KG1 (cell line): Measurements from ENCODE around the gene UBE3B.

ENCODE experiments used
- DNase-seq: peaks from one replicate; lab custom pipeline; 2025; lab: John Stamatoyannopoulos, UW

Gene UBE3B

DNA sequence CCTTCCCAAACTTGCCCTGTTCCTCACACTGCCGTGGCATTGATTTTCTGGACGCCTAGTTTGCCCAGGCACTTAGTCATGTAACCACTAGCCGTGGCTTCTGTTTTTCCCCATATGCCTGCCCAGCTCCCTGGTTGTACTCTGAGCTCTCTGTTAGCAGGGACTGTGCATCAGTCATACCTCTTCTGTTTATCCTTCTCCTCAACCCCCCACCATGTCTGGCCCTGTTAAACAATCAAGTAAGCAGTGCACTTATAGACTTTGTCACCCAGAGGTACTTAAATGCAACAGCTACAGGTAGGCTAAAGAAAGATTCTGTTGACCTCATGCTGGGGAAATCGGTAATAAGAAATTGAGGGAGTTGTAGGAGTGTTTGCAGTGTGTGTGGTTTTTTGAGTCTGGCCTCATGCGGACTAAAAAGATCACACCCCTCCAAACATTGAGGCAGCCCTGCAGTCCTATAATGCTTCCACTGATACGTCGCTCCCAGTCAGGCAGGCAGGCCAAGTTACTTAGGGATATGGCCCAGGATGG lies 17.0 kb downstream of the UBE3B start:
- DNase-seq, result no peak

DNA sequence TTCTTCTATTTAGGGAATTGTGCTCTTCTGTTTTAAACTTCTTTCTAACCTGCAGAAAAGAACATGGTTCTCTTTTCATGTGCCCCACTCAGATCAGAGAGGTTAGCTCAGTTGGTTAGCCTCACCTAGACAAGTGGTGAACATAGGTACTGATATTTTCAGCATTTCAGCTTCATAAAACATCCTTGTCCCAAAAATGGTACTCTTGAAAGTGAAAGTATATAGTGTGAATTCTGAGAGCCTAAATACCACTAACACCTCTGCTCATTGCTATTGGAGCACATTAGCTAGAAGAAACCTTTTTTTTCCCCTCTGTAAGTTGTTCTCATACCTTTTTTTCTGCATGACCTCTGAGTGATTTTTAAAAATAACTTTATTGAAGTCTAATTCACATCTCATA lies 17.6 kb downstream of the UBE3B start:
- no peak for DNase-seq

DNA sequence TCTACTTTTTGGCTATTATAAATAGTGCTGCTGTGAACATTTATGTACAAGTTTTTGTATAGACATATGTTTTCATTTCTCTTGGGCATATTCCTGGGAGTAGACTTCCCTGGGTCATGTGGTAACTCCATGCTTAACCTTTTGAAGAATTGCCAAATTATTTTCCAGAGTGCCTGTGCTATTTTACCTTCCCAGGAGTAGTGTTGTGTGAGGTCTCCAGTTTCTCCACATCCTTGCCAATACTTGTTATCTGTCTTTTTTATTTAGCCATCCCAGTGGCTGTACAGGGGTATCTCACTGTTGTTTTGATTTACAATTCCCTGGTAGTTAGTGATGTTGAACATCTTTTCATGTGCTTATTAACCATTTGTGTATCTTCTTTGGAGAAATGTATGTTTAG lies 18.9 kb downstream of the UBE3B start:
- DNase-seq, result no peak

DNA sequence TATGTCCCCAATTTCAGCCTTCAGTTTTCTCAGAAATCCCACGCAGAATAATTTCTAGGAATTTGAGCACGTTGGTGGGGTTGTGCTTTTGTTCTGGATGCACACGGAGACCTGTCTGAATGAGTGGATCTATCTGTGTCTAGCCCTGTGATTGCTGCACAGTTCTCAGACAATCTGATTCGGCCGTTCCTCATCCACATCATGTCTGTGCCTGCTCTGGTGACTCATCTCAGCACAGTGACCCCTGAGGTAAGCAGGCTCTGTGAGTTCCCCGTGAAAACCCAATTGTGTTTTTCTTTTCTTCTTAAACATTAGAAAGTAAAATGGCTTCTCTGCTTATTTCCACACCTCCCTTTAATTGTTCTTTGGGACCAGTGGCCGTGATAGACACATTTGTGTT lies 20.2 kb downstream of the UBE3B start:
- DNase-seq, result no peak

DNA sequence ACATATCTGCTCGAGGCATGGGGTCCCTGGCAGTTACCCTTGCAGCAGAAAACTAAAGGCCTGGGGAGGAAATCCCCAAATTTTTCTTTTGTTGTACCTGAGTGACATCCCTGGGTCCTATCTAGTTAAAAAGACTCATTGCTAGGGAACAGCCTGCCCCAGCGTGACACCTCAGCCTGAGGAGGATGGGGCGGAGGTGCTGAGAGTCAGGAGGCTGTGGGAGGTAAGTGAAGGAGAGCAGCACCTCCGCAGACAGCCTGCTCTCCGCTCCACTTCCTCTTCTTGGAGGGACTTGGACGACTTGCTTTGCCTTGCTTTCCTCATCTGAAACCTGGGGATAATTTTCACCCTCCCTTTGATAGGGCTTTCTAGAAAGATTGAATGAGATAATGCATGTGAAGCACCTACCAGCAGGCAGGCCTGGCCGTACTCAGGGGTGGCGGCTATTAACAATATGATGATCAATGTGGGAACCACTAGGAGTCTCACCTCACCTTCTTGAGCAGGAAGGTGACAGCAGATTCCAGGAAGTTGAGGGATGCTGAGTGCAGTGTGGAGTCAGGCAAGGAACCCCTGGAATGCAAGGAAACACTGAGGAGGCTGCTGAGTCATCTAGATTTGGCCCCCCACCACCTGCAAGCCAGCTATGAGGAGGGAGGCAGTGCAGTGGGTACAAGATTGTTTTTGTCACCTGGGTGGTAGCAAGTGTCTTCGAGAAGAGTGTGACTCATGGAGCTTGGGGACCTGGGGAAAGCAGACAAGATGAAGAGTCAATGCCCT lies 23.2 kb downstream of the UBE3B start:
- no peak for DNase-seq

DNA sequence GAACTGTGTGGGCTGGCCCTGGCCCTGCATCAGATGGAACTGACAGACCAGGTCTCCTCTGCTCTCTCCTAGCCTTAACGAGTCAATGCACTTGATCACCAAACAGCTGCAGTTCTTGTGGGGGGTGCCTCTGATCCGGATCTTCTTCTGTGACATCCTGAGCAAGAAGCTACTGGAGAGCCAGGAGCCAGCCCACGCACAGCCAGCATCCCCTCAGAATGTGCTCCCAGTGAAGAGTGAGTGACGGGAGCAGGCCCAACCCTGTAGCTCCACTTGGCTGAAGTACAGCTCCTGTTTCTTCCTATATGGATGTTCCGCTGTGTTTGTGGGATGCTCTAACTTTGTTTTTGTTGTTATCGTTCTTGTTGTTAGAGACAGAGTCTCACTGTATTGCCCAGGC lies 23.9 kb downstream of the UBE3B start:
- no peak for DNase-seq

DNA sequence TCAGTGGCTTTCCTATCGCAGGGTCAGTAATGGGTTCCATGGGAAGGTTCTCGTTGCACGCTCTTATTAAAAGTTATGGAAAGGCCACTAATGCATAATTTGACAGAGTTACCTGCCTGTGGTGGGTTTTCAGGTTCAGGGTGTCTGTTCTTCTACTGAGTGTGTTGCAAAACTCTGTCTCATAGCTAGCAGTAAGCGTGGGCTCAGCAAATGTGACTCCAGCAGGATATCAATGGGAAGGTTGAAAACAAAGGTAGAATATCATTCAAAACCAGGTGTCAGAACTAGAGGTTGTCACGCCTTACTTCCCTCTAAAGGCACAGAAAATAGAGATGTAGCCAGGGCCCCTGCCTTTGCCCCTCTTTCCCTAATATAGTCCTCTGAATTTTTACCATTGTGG lies 24.9 kb downstream of the UBE3B start:
- no peak for DNase-seq

DNA sequence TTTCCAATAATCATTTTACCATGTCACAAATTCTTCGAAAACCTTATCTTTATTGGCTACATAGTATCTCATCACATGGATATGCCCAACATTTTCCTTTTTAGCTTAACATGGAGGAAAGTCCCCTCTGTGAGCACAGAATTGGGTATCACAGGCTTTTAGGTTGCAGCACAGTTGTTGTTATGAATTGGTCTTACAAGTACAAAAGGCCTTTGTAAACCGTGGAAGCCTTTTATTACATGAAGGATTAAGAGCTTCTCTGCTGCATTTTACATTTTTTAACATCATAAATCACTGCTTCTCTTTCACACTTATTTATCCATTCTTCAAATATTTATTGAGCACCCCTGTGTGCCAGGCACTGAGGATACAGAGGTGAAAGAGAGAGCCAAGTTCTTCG lies 26.2 kb downstream of the UBE3B start:
- DNase-seq, result no peak

DNA sequence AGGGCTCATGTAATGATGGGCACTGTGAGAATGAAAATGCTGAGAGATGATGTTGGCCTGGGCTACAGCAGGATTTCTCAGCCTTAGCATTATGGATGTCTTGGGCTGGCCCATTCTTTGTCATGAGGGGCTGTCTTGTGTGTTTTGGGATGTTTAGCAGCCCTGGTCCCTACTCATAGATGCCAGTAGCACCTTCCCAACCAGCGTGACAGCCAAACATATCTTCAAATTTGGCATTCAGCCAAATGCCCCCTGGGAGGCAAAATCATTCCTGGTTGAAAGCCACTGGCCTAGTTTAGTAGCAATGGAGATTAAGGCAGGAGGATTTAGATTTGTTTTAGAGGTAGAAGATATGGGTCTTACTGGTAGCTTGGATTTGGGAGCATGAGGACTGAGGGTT lies 26.6 kb downstream of the UBE3B start:
- DNase-seq, result no peak

DNA sequence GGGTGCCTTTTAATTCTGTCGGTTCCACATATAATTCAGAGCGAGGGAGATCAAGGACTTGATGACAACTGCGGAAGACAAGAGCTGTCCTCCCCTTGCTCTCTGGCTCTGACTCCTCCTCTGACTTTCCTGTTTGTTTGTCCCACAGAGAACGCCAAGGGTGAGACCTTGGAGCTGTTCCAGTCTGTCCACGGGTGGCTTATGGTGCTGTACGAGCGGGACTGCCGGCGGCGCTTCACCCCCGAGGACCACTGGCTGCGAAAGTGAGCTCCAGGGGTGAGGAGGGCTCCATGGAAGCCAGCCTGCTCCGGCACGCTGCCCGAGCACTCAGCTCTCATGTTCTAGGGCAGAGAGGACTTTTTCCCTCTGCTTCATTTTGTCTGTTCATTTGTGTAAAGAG lies 32.8 kb downstream of the UBE3B start:
- DNase-seq, result no peak

DNA sequence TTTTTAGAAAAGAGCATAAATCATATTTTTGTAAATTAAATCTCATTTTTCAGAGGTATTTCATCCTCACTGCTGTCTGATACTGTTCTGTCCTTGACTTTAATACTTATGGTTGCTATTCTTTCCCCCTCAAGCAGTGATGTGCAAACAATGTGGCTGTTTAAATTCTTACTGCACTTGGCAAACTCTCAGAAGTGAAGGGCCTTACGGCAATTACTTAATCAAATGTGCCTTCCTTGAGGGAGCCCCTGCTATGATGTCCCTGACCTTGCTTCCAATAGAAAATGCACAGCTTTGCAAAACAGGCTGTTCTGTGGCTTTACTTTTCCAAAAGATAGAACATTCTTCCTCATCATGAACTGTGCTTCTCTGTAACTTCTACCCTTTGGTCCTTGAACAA lies 35.2 kb downstream of the UBE3B start:
- DNase-seq, result no peak

DNA sequence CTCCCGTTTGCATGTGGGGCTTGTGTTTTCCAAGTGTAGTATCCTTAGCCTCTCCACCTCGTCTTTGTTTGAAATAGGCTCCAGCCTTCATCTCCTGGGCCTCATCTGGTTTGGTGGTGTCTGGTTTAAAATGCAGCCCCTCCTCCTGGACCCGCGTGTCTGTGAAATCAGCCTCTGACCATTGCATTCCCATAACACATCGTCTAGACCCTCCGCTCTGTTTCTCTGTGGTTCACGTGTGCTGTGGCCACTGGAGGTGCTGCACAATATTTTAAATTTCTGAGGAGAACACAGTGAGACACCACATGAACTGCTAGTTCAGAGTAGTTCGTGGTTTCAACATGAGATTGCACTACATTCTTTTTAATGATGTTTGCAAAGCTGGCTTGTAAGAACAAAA lies 35.6 kb downstream of the UBE3B start:
- DNase-seq, result no peak

DNA sequence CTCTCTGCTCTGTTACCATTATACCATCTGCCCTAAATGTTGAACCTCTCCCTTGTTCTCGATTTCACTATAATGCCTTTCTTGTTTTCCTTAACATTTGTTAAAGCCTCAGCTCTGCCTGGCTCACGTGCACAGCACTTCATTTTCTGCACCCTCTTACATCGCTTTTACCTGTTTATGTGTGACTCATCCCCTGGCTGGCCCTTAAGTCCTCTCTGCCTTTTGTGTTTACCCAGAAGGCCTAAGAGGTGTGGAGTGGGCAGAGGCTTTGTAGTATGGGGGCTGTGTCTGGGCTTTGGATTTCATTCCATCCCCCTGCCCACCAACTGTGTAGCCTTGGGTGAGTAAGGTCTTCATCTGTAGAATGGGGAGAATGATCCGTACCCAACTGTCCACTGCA lies 36.5 kb downstream of the UBE3B start:
- no peak for DNase-seq

DNA sequence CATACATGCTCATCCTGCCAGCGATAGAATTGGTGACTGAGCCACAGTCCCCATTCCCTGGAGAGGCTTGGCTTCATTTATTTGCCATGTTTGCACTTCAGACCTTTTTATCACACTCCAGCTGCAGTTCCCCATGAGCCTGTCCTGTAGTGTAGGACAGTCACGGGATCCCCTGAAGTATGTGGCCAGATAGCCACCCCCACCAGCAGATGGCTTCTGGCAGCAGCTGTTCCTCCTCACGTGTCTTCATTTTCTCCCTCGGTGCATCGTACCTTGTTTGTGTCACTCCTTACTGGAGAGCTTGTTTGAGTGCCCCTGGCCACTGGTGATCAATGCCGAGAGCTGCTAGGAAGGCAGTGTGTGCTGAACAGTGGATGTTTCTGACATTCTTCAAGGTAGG lies 40.2 kb downstream of the UBE3B start:
- no peak for DNase-seq

DNA sequence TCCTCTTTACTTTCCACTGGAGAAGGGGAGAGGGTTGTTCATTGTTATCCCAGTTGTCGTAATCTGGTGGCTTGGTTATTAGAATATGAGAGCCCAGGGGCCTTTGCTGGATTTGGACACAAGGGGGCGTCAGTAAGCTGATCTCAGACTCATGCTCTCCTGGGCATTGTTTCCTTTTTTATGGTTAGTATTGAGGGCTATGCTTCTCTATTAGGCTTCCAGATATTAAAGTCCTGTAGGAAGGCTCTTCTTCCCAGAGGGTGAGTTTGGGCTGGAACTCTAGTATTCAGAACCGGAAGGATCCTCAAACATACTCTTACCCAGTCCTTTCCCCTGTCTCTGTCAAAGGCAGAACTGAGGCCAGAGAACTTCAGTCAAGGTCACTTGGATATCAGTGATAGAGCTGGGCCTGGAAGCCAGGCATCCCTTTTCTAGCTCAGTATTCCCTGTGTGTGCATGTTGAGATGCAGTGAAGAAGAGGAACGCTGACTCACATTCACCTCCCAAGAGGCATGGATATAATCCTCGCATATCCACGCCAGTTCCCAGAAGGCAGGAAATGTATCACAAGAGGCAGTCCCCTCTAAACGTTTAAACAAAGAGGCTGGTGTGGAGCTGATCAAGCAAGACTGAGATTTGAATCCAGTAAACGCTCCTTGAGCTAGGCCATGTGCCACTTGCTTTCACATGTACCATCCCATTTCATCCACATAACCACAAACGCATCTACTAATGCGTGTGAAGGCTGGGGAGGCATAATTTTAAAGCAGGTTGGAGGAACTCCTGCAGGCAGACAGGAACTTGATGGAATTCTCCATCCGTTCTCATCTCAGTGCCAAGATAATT lies 41.6 kb downstream of the UBE3B start:
- DNase-seq, result peak; percentile 24

DNA sequence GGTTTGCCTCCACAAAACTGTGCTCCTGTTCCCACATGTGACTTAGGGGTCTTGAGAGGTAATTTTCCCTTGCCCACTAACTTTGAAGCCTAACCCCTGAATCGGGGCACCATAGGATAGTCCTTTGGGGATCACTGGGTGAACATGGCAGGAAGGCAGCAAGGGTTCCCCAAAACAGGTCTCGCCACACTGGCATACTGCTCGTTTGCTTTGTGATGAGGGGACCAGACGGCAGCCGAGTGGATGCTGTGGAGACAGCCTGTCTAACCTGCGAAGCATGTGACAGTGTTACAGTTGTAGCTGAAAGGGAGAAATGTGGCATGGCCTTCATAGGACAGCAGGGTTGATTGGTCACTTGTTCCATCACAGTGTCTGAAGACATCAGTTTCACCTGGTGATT lies 42.4 kb downstream of the UBE3B start:
- no peak for DNase-seq

DNA sequence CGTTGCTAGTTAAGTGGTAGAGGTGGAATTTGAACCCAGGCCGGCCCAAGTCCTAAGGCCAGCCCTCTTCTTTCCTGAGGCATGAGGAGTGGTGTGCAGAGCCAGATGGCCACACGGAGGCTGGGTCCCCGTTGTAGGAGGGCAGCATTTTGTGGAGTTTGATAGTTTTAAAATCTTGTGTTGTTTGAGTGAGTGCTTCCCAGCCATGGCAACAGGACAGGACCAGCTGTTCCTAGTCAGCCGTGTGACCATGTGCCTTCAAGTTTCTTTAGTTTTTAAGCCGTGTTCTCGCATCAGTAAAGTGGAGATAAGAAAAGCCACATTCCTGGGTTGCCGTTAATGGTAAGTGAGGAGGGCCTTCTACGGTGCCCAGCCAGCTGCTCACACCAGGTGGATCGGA lies 44.4 kb downstream of the UBE3B start:
- no peak for DNase-seq

DNA sequence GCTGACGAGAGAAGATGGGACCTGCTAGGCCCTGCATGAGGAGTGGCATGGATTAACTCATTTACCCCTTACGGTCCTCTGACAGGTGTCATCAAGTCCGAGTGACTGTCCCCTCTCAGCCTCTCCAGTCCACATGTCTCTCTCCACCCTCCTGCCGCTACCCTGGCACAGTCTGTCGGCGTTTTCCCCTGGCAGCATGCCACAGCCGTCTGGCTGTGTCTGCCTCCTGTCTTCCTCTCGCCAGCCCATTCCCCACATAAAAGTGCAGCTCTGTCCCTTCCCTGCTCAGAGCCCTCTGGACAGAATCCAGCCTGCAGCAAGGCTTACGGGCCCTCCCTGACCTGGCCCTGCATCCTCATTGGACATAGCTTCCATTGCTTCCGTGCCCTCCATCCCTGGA lies 45.6 kb downstream of the UBE3B start:
- DNase-seq, result no peak

DNA sequence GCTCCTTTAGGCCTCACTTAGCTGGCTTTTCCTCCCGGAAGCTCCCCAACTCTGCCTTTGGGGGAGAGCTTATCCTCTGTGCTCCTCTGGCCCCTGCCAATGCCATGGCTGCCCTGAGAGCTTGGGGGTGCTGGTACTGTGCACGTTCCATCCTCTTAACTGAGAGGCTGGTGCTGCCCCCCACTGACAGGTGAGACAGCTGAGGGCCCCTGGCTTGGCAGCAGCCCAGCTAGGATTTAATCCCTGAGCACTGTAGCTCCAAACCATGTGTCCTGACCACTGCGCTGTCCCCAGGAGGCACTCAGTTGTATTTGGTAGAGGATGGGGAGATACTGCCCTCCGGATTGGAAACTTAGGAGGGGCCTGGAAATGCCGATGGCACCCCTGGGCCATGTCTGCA lies 46.1 kb downstream of the UBE3B start:
- DNase-seq, result no peak

DNA sequence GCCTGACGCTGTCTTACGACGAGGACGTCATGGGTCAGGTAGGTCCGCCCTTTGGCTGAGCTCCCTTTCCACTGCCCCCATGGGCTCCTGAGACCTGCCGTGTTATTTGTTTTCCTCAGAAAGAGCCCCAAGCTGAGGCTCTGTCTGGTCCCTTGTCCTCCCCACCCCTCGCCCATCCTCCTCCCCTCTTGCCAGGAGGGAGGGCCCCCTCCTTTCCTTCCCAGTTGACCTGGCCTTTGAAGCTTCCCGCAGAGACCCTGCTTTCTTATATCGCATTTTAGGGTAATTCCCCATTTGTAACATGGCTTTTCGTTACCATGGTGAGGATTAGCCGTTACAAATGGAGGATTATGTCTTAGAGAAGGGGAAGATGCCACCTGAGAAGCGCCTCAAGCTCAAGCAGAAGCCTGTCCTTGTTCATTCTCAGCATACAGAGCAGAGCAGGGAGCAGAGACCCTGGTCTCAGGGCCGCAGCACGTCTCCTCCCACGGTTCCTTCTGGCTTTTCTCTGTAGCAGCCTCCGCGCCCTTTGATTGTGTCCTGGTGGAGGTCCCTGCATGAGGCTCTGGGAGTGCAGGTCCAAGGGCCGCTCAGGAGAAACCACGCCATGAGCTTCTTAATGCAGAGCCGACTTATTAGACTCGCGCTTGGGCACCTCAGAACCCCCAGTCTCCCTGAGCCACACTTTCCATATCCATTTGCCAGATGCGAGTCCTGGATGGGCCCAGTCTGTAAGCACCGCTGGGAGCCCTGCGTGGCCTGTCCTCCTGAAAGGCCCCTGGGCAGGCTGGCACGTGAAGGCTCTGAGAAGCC lies 47.2 kb downstream of the UBE3B start:
- DNase-seq, result no peak

DNA sequence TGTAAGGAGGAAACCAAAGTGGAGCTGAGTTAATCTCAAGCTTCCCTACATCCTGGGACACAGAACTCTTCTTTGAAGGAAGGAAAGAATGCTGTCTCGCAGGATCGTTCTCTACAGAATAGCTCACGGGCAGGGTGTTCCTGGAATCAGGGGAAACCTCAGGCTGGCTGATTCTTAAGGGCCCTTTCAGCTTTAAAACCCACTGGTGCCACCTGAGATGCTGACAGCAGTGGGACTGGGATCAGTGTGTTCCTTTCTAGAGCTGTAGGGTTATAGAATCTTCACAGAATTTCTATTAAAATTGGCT lies 47.8 kb downstream of the UBE3B start:
- DNase-seq, result no peak

DNA sequence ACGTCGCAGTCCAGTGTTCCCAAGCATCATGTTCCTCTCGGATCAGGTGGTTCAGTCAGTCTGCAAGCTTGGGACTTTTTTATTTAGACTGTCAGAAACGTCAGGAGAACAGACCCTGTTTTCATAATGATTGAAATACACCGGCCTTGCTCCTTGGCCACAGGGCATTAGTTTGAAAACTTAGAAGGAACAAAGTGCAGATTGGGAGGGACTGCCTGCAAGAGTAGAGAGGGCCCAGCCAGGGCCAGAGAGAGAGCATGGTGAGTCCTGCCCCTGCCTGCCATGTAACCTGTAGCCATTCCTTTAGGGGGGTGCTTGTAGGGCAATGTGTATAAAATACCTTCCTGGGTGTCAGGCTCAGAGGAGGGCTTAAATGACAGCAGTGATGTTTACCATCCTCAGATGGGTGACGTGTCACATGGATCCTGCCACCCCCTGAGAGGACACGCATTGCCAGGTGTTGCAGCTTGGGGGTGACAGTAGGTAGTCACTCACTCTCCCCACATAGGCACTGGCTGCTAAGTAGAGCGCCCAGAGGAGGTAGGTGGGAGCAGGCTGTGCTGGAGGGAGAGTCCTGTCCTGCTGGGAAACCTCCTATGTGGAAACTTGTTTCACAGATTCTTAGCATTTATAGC lies 50.2 kb downstream of the UBE3B start:
- DNase-seq, result no peak
